Prostate gland (tissue), 2 donors: ENCODE results near the gene PGGT1B. TPM values are rescaled to one million over a fixed set of nuclear protein-coding genes. Genes with fewer than 3 reads are reported as not detected.

Experiments
- DNase-seq: peaks from one replicate; pipeline ENCODE4 v3.0.0-alpha.2; 2019; ENCODE audit warnings: low spot score
- H3K27ac ChIP-seq, 2 donors: fragments of 200-600 bp; sonication (generic); 2 replicates each; pipeline ENCODE4 v1.5.1; 2017 to 2019
- H3K27me3 ChIP-seq: fragments of 200-600 bp; sonication (generic); replicated peaks from 2 replicates; pipeline ENCODE4 v1.5.1; 2019; ENCODE audit not compliant: insufficient read depth
- H3K36me3 ChIP-seq, 2 donors: fragments of 200-600 bp; sonication (generic); 1 replicate in 1 of 2; 2 replicates in 1 of 2; pipeline versions ENCODE4 v1.5.1 to v1.8.1; 2017 to 2019
- H3K4me1 ChIP-seq: fragments of 200-600 bp; sonication (generic); replicated peaks from 2 replicates; pipeline ENCODE4 v1.5.1; 2019
- H3K4me3 ChIP-seq, 2 donors: fragments of 200-600 bp; sonication (generic); 2 replicates each; pipeline ENCODE4 v1.5.1; 2017 to 2019
- H3K9me3 ChIP-seq: fragments of 200-600 bp; sonication (generic); 2 replicates; pipeline ENCODE4 v1.5.1; 2017
- POLR2A ChIP-seq: fragments of 450-650 bp; IDR thresholded peaks from one replicate; pipeline ENCODE4 v1.6.1; 2016; ENCODE audit warnings: antibody characterized with exemption, mild to moderate bottlenecking
- POLR2AphosphoS5 ChIP-seq: sonication (generic); formaldehyde crosslinking; IDR thresholded peaks from one replicate; pipeline ENCODE4 v1.6.1; 2017; ENCODE audit warnings: antibody characterized with exemption
- WGBS: methylation state at CpG from one replicate; pipeline ENCODE4 v1.1.5; 2018; 5-methylcytosine and 5-hydroxymethylcytosine counted together
- intact Hi-C: fragments of 100-400 bp; cut with DNase I; formaldehyde crosslinking; loops from one replicate; pipeline ENCODE4 v1.14.2; 2022
- total RNA-seq, 2 donors: library from RNA; depleted of rRNA; stranded (reverse); fragments of >200 nt; gene quantifications; one replicate each; pipeline ENCODE4 v1.1.0, GENCODE V29; 2016
- TF ChIP-seq, protein P1 (sequence below), 4 experiments: fragments of 200-600 bp in 2 of 4; fragments of 450-650 bp in 2 of 4; sonication (generic) in 2 of 4; IDR thresholded peaks; 1 replicate in 3 of 4; 2 replicates in 1 of 4; pipeline ENCODE4 v1.5.1; 2016 to 2019; ENCODE audit warnings: antibody characterized with exemption in 4 of 4, mild to moderate bottlenecking in 2 of 4, moderate library complexity in 2 of 4

The PGGT1B gene
- total RNA-seq, 2 donors from 2014 or later: 9.1 to 15.3 TPM

DNA sequence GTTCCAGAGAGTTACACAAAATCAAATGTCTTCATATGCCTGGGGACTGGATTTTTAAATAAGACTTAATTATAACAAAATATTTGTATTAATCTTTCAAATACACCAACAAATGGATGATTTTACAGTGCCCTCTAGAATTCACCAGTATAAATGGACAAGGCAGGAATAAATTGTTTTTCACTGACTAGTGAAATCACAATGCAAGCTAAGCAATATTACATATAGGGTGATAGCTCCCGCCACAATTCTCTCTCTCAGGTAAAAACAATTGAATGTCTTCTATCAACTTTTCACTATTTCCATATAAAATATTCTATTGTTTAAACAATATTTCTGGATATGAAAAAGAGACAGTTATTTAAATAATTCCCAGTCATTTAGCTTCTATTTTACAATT lies 41.8 kb upstream of the PGGT1B start:
- DNase-seq: no peak
- Histone ChIP-seq H3K36me3 (no peaks in the 10 kb centered on the region), H3K9me3 (no peaks in the 10 kb centered on the region), H3K4me1 (no peaks in the 10 kb centered on the region), H3K4me3 (no peak overlapping the region), H3K27me3 (no peaks in the 10 kb centered on the region), H3K27ac (no peak overlapping the region)
- intact Hi-C loops: no loop called here
- no peak for TF ChIP-seq POLR2A
- TF ChIP-seq, protein P1, sequence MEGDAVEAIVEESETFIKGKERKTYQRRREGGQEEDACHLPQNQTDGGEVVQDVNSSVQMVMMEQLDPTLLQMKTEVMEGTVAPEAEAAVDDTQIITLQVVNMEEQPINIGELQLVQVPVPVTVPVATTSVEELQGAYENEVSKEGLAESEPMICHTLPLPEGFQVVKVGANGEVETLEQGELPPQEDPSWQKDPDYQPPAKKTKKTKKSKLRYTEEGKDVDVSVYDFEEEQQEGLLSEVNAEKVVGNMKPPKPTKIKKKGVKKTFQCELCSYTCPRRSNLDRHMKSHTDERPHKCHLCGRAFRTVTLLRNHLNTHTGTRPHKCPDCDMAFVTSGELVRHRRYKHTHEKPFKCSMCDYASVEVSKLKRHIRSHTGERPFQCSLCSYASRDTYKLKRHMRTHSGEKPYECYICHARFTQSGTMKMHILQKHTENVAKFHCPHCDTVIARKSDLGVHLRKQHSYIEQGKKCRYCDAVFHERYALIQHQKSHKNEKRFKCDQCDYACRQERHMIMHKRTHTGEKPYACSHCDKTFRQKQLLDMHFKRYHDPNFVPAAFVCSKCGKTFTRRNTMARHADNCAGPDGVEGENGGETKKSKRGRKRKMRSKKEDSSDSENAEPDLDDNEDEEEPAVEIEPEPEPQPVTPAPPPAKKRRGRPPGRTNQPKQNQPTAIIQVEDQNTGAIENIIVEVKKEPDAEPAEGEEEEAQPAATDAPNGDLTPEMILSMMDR (IDR thresholded peaks at IDR 0.05): no peak
- TF ChIP-seq POLR2AphosphoS5: no peak
- 98% methylated on average over 1 of the region's 1 CpG for whole genome bisulfite sequencing

DNA sequence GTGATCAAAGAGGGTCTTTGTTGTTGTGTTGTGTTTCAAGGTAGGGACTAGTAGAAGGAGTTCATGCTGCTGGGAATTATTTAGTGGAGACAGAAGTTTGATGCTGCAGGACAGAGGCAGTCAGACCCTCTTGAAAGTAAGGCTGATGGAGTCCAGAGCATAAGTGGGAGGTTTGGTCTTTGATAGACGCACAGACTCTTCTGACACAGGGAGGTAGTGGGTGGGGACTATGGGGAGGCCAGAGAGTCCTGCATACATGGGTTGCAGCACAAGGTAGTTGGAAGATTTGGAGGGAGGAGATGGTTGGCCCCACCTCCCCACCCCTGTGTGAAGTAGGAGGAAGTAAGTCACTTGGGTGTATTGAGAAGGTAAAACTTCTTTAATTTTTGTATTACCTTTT lies 36.1 kb upstream of the PGGT1B start:
- no peak for DNase-seq
- Histone ChIP-seq H3K36me3 (no peaks in the 10 kb centered on the region), H3K4me3 (no peak overlapping the region), H3K4me1 (no peaks in the 10 kb centered on the region), H3K27ac (no peak overlapping the region), H3K27me3 (no peaks in the 10 kb centered on the region), H3K9me3 (no peaks in the 10 kb centered on the region)
- TF ChIP-seq POLR2AphosphoS5: no peak
- TF ChIP-seq, protein P1 (IDR thresholded peaks at IDR 0.05): no peak
- TF ChIP-seq POLR2A: no peak
- intact Hi-C loops: no loop called here
- WGBS: 56% methylated on average over 1 of the region's 1 CpG

DNA sequence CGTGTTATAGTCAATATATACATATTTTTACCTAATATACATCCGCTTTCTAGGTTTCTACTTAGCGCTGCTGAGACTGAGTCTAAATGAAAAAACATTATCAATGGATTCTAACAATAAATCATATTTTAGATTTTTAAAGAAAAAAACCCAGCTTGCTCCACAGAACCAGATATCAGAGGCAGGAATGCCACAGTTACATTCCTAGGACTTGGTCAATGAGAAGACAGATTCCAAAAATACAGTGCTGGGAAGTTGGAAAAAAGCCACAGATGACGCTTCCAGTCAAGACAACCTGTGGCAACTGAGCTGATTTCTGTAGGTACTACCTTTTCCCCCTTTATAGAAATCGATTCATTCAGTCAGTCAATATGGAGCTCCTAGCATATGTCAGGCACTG lies 34.4 kb upstream of the PGGT1B start:
- Histone ChIP-seq H3K4me1 (no peaks in the 10 kb centered on the region), H3K27ac (no peak overlapping the region), H3K36me3 (no peaks in the 10 kb centered on the region), H3K4me3 (peak overlapping the region; percentile 87), H3K9me3 (no peaks in the 10 kb centered on the region), H3K27me3 (no peaks in the 10 kb centered on the region)
- WGBS: 36% methylated on average over 5 of the region's 5 CpGs
- intact Hi-C loops: no loop called here
- TF ChIP-seq, protein P1 (IDR thresholded peaks at IDR 0.05): no peak
- TF ChIP-seq POLR2AphosphoS5 (no peak), POLR2A (no peak)
- no peak for DNase-seq

DNA sequence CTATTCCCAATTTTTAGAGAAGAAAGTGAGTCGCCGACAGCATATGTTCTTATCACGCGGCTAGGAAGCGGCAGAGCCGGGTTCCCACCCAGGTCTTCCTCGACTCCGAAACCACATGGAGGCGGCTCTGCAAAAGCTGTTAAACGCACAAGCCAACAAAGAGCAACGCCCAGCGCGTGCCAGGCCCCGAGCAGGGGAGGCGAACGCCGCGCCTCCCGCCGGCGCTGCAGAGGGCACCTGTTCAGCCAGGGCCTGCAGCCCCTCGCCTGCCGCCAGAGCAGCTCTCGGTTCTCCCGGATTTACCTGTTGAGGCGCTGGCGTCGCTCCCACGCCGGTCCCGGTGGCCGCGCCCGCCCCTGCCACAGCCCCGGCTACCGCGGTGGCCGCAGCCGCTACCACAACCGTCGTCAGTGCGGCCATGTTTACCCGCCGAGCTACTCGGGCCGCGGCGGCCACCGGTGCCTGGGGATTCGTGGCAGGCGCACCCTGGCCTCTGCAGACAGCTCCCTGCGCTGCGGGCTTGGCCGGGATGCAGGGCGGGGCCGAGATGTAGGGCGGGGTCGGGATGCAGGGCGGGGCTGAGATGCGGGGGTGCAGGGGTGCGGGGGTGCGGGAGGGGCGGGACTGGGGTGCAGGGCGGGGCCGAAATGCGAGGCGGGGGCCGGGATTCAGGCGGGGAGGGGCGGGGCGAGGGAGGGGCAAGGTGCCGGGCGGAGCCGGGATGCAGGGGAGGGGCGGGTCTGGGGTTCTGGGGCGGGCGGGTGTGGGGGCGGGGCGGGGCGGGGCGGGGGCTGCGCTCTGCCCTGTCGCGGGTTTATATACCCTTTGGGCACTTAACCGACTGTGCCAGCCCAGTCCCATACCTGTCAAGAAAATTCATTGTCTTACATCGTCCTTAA lies 33.7 kb upstream of the PGGT1B start, which contains the start of gene CCDC112:
CCDC112 (minus strand) TSS at position 531 of the 899 bp plus-strand sequence; CDS start at position 420, 111 bp downstream.
- no peaks in the 10 kb centered on the region for H3K36me3 ChIP-seq
- intact Hi-C loops: no loop called here
- 1% methylated on average over 56 of the region's 86 CpGs for WGBS
- peak; percentile 77 for DNase-seq
- H3K27ac ChIP-seq: peak within 1 kb of the TSS; percentile 62 to 76
- H3K27me3 ChIP-seq: no peaks in the 10 kb centered on the region
- TF ChIP-seq, protein P1 (IDR thresholded peaks at IDR 0.05): peak in 2 of 4 experiments; percentile 7 to 10
- TF ChIP-seq POLR2AphosphoS5 (no peak), POLR2A (peak; percentile 58)
- peak within 1 kb of the TSS; percentile 87 for H3K4me3 ChIP-seq
- no peaks in the 10 kb centered on the region for H3K4me1 ChIP-seq
- no peaks in the 10 kb centered on the region for H3K9me3 ChIP-seq

DNA sequence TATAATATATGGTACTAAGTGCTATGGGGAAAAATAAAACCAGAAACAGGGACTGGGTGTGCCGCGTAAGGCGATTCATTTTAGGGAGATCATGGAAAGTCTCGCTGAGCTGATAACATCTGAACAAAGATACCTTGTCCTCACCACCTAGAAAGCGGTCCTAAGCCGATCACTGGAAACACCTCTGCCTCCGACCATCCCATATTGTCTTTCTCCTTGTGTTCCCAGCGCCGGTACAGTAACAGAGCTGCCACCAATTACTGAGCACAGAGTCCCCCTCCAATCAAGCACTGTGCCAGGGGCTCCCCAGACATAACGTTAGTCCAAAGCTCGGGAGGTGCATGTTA lies 33.1 kb upstream of the PGGT1B start:
- intact Hi-C loops: no loop called here
- Histone ChIP-seq H3K27ac (peak overlapping the region; percentile 62 to 76), H3K4me3 (peak overlapping the region; percentile 87), H3K27me3 (no peaks in the 10 kb centered on the region), H3K36me3 (no peaks in the 10 kb centered on the region), H3K9me3 (no peaks in the 10 kb centered on the region), H3K4me1 (no peaks in the 10 kb centered on the region)
- no peak for DNase-seq
- TF ChIP-seq, protein P1 (IDR thresholded peaks at IDR 0.05): no peak
- TF ChIP-seq POLR2AphosphoS5: no peak
- no peak for TF ChIP-seq POLR2A
- WGBS: 9% methylated on average over 11 of the region's 11 CpGs
